ENCODE results near the gene FBXO17. TPM values are rescaled to one million over a fixed set of nuclear protein-coding genes. Genes with fewer than 3 reads are reported as not detected.

FBXO17 gene
- total and polyA plus RNA-seq, 12 donors = 4.1 to 18.7 (median 9.4) TPM

DNA sequence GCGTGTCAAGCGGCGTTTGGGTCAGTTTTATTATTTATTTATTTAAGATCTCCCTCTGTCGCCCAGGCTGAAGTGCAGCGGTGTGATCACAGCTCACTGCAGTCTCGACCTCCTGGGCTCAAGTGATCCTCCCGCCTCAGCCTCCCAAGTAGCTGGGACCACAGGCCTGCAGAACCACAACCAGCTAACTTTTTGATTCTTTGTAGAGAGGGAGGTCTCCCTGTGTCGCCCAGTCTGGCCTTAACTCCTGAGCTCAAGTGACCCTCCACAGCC lies 44.1 kb downstream of the FBXO17 start:
- no peak for DNase-seq
- no peaks in the 10 kb centered on the region for H3K27me3 ChIP-seq
- intact Hi-C loops (cut with DNase I) = no loop called here
- peak overlapping the region in 3 of 4 donors; percentile 31 to 57 (median 56) for H3K4me3 ChIP-seq
- no peak for TF ChIP-seq POLR2A (IDR thresholded peaks at IDR 0.05)
- TF ChIP-seq, protein P1, sequence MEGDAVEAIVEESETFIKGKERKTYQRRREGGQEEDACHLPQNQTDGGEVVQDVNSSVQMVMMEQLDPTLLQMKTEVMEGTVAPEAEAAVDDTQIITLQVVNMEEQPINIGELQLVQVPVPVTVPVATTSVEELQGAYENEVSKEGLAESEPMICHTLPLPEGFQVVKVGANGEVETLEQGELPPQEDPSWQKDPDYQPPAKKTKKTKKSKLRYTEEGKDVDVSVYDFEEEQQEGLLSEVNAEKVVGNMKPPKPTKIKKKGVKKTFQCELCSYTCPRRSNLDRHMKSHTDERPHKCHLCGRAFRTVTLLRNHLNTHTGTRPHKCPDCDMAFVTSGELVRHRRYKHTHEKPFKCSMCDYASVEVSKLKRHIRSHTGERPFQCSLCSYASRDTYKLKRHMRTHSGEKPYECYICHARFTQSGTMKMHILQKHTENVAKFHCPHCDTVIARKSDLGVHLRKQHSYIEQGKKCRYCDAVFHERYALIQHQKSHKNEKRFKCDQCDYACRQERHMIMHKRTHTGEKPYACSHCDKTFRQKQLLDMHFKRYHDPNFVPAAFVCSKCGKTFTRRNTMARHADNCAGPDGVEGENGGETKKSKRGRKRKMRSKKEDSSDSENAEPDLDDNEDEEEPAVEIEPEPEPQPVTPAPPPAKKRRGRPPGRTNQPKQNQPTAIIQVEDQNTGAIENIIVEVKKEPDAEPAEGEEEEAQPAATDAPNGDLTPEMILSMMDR (IDR thresholded peaks at IDR 0.05) = no peak
- WGBS, 4 donors = 27 to 63% (median 32%) methylated on average over 3 to 8 of the region's 8 CpGs
- peaks cover 8 to 27% of the 10 kb centered on the region in 2 donors for H3K4me1 ChIP-seq (replicated peaks in 1 of 2)
- H3K27ac ChIP-seq = peak overlapping the region in 3 of 5 donors; percentile 76 to 91 (median 83)
- H3K9me3 ChIP-seq (replicated peaks in 1 of 3) = no peaks in the 10 kb centered on the region
- peaks cover 0 to 9% of the 10 kb centered on the region in 2 donors for H3K36me3 ChIP-seq (replicated peaks in 1 of 2)

- intact Hi-C loops (cut with DNase I) = no loop called here
Measured at GRCh38 chr19:38930776-38931520, 44.6 kb downstream of the FBXO17 start, which contains the start of gene MRPS12. Gene MRPS12 (plus strand): TSS chr19:38930944. CDS start chr19:38931295, 351 bp downstream.

GRCh38 chr19:38929929-38930775 lies 45.4 kb downstream of the FBXO17 start, which contains the start of gene SARS2:
Gene SARS2 (minus strand): TSS chr19:38930763. CDS start chr19:38930736, 27 bp downstream.
- Histone ChIP-seq H3K4me1 (replicated peaks in 1 of 2) (peaks cover 8 to 27% of the 10 kb centered on the region in 2 donors), H3K9me3 (replicated peaks in 1 of 3) (no peaks in the 10 kb centered on the region), H3K27me3 (no peaks in the 10 kb centered on the region), H3K4me3 (peak within 1 kb of the TSS; percentile 31 to 77 (median 56)), H3K27ac (peak within 1 kb of the TSS in 4 of 5 donors; percentile 74 to 91 (median 80)), H3K36me3 (replicated peaks in 1 of 2) (peaks cover 0 to 22% of the 10 kb centered on the region in 2 donors)
- intact Hi-C loops (cut with DNase I) = loop anchor here in 1 of 2 donors (10.0 kb wide), 1 partner anchor 185 kb away; the partner anchor contains the start of gene CAPN12
- DNase-seq = peak; percentile 90 to 97 (median 94)
- TF ChIP-seq POLR2A (IDR thresholded peaks at IDR 0.05) = peak; percentile 12 to 58
- TF ChIP-seq, protein P1 (IDR thresholded peaks at IDR 0.05) = peak; percentile 96 to 99 (median 98)
- WGBS, 4 donors = 2 to 8% (median 3%) methylated on average over 16 to 49 of the region's 49 CpGs

More at GRCh38 chr19:38930776-38931520, 44.6 kb downstream of the FBXO17 start, which contains the start of gene MRPS12:
- Histone ChIP-seq H3K9me3 (replicated peaks in 1 of 3) (no peaks in the 10 kb centered on the region), H3K27me3 (no peaks in the 10 kb centered on the region), H3K27ac (peak within 1 kb of the TSS in 4 of 5 donors; percentile 74 to 91 (median 80)), H3K4me1 (replicated peaks in 1 of 2) (peaks cover 8 to 27% of the 10 kb centered on the region in 2 donors), H3K36me3 (replicated peaks in 1 of 2) (peaks cover 0 to 14% of the 10 kb centered on the region in 2 donors), H3K4me3 (peak within 1 kb of the TSS; percentile 31 to 77 (median 56))
- peak; percentile 98 to 99 (median 99) for DNase-seq
- 0 to 5% (median 0%) methylated on average over 7 to 40 of the region's 40 CpGs for WGBS, 4 donors
- TF ChIP-seq, protein P1 (IDR thresholded peaks at IDR 0.05) = no peak
- peak in 1 of 2 donors; percentile 56 for TF ChIP-seq POLR2A (IDR thresholded peaks at IDR 0.05)

Measured in adrenal gland (tissue), 12 donors.